Mesothelial cell of epicardium (in vitro differentiated cells): ENCODE results near the gene GFOD1. TPM values are rescaled to one million over a fixed set of nuclear protein-coding genes. Genes with fewer than 3 reads are reported as not detected.

Experiments
- total RNA-seq: library from RNA; stranded (reverse); gene quantifications from 3 replicates; pipeline ENCODE4 v1.2.1, GENCODE V29; 2021

GFOD1 gene
- total RNA-seq, 1 donor from 2014 or later, result 4.8 TPM

Other genes starting within 250 kb of the GFOD1 start
- 25.3 to 26.8 TPM (median 26.4 TPM) in 3 replicates for gene TBC1D7, start 159.1 kb downstream of the GFOD1 start, total RNA-seq
- 21.1 to 23.6 TPM (median 21.5 TPM) in 3 replicates for gene SIRT5, start 87.0 kb upstream of the GFOD1 start, total RNA-seq
- gene NOL7, start 127.7 kb upstream of the GFOD1 start, total RNA-seq, result 40.2 to 42.0 TPM (median 40.8 TPM) in 3 replicates
- 45.5 to 46.9 TPM (median 45.8 TPM) in 3 replicates for gene RANBP9, start 224.2 kb upstream of the GFOD1 start, total RNA-seq